CD8-positive, alpha-beta memory T cell (primary cell): ENCODE data around the gene BBS9. TPM values are rescaled to one million over a fixed set of nuclear protein-coding genes. Genes with fewer than 3 reads are reported as not detected.

ENCODE experiments used
- CTCF ChIA-PET: fragments of 350-600 bp; sonication (Branson Sonifier 250); formaldehyde crosslinking; loops from one replicate; lab custom pipeline; 2021; ENCODE audit warnings: antibody characterized with exemption; lab: Charles Lee
- POLR2A ChIA-PET: fragments of 350-600 bp; sonication (Branson Sonifier 250); formaldehyde crosslinking; loops from one replicate; lab custom pipeline; 2021; ENCODE audit warnings: antibody characterized with exemption; lab: Charles Lee
- DNase-seq, 5 donors: peaks; one replicate each; pipeline versions ENCODE4 v3.0.0 to v3.0.0-alpha.2; 2020 to 2022; ENCODE audit warnings: mixed read lengths in 1 of 5
- H3K27ac ChIP-seq: one replicate; pipeline ENCODE4 v1.7.0; 2013; ENCODE audit warnings: low read depth, mild to moderate bottlenecking, low read length, moderate library complexity
- H3K27me3 ChIP-seq: 2 replicates; pipeline ENCODE4 v1.7.0; 2013; ENCODE audit warnings: low read length, mild to moderate bottlenecking; ENCODE audit not compliant: insufficient read depth, poor library complexity, severe bottlenecking
- H3K36me3 ChIP-seq: 2 replicates; pipeline ENCODE4 v1.7.0; 2013; ENCODE audit warnings: mild to moderate bottlenecking, low read length, moderate library complexity; ENCODE audit not compliant: insufficient read depth
- H3K4me1 ChIP-seq: 2 replicates; pipeline ENCODE4 v1.7.0; 2013; ENCODE audit warnings: mild to moderate bottlenecking, low read length, moderate library complexity; ENCODE audit not compliant: insufficient read depth
- H3K4me3 ChIP-seq: 2 replicates; pipeline ENCODE4 v1.7.0; 2013; ENCODE audit warnings: mild to moderate bottlenecking, low read length
- H3K9me3 ChIP-seq: 2 replicates; pipeline ENCODE4 v1.7.0; 2013; ENCODE audit warnings: mild to moderate bottlenecking, low read length
- H3K27ac Mint-ChIP-seq, 8 donors: one replicate each; pipeline ENCODE4 v1.8.0; 2020 to 2021; ENCODE audit warnings: mixed read lengths in 8 of 8, mild to moderate bottlenecking in 6 of 8, inconsistent platforms in 3 of 8, moderate library complexity in 3 of 8
- H3K27me3 Mint-ChIP-seq, 2 donors: one replicate each; pipeline ENCODE4 v1.8.0; 2020 to 2021; ENCODE audit warnings: mixed read lengths in 2 of 2, mild to moderate bottlenecking in 1 of 2, moderate library complexity in 1 of 2
- H3K36me3 Mint-ChIP-seq, 3 donors: one replicate each; pipeline ENCODE4 v1.8.0; 2020 to 2021; ENCODE audit warnings: mixed read lengths in 3 of 3, inconsistent platforms in 1 of 3, mild to moderate bottlenecking in 1 of 3
- H3K4me1 Mint-ChIP-seq, 3 donors: one replicate each; pipeline ENCODE4 v1.8.0; 2020 to 2021; ENCODE audit warnings: mixed read lengths in 3 of 3, inconsistent platforms in 1 of 3, mild to moderate bottlenecking in 1 of 3
- H3K4me3 Mint-ChIP-seq, 7 donors: one replicate each; pipeline ENCODE4 v1.8.0; 2020 to 2021; ENCODE audit warnings: mixed read lengths in 7 of 7, mild to moderate bottlenecking in 6 of 7, moderate library complexity in 4 of 7, inconsistent platforms in 2 of 7
- H3K9me3 Mint-ChIP-seq, 5 donors: one replicate each; pipeline ENCODE4 v1.8.0; 2020 to 2022; ENCODE audit warnings: mixed read lengths in 5 of 5, mild to moderate bottlenecking in 3 of 5, moderate library complexity in 2 of 5, inconsistent platforms in 1 of 5
- polyA plus RNA-seq: library from polyadenylated mRNA; unstranded; fragments of 300-500 nt; fragmentation: Illumina TruSeq; gene quantifications from one replicate; pipeline ENCODE4 v1.2.3, GENCODE V29; 2021
- total RNA-seq, 2 experiments: library from RNA; stranded (reverse); gene quantifications; one replicate each; pipeline ENCODE4 v1.2.3, GENCODE V29; 2021

The BBS9 gene
- total and polyA plus RNA-seq, 3 experiments from 2014 or later = 10.0 to 14.6 (median 11.1) TPM

GRCh38 chr7:33232632-33233145, 103.3 kb downstream of the BBS9 start:
- Mint-ChIP-seq H3K36me3 (peaks cover 0 to 14% (median 4%) of the 10 kb centered on the region in 3 donors), H3K9me3 (peaks cover 0 to 2% (median 0%) of the 10 kb centered on the region in 5 donors), H3K27ac (no peak overlapping the region), H3K4me3 (no peak overlapping the region), H3K4me1 (peaks cover 0 to 2% (median 0%) of the 10 kb centered on the region in 3 donors), H3K27me3 (no peaks in the 10 kb centered on the region)
- no peaks in the 10 kb centered on the region for H3K36me3 ChIP-seq
- ChIA-PET POLR2A (no interaction called here), CTCF (interaction anchor here (1.3 kb wide), 1 partner anchor 662 kb away, joined by 3 read pairs; no protein-coding TSS in a partner anchor)
- DNase-seq = no peak
- no peak overlapping the region for H3K27ac ChIP-seq
- H3K9me3 ChIP-seq = no peaks in the 10 kb centered on the region
- H3K4me1 ChIP-seq = no peaks in the 10 kb centered on the region
- H3K4me3 ChIP-seq = no peak overlapping the region
- no peaks in the 10 kb centered on the region for H3K27me3 ChIP-seq

GRCh38 chr7:33233659-33234058, 104.3 kb downstream of the BBS9 start:
- Histone ChIP-seq H3K4me3 (no peak overlapping the region), H3K27ac (no peak overlapping the region), H3K9me3 (no peaks in the 10 kb centered on the region), H3K27me3 (no peaks in the 10 kb centered on the region), H3K36me3 (no peaks in the 10 kb centered on the region), H3K4me1 (no peaks in the 10 kb centered on the region)
- H3K9me3 Mint-ChIP-seq = peaks cover 0 to 2% (median 0%) of the 10 kb centered on the region in 5 donors
- CTCF ChIA-PET = interaction anchor here (1.3 kb wide), 1 partner anchor 661 kb away, joined by 3 read pairs; no protein-coding TSS in a partner anchor
- no peaks in the 10 kb centered on the region for H3K27me3 Mint-ChIP-seq
- H3K36me3 Mint-ChIP-seq = peaks cover 0 to 10% (median 4%) of the 10 kb centered on the region in 3 donors
- POLR2A ChIA-PET = no interaction called here
- H3K27ac Mint-ChIP-seq = no peak overlapping the region
- no peak for DNase-seq
- H3K4me1 Mint-ChIP-seq = peaks cover 0 to 2% (median 0%) of the 10 kb centered on the region in 3 donors
- H3K4me3 Mint-ChIP-seq = no peak overlapping the region

GRCh38 chr7:33237036-33237435, 107.7 kb downstream of the BBS9 start:
- no peaks in the 10 kb centered on the region for H3K27me3 Mint-ChIP-seq
- H3K4me1 Mint-ChIP-seq = peaks cover 0 to 2% (median 0%) of the 10 kb centered on the region in 3 donors
- DNase-seq = no peak
- CTCF ChIA-PET = no interaction called here
- no peaks in the 10 kb centered on the region for H3K9me3 Mint-ChIP-seq
- H3K4me3 Mint-ChIP-seq = no peak overlapping the region
- H3K4me1 ChIP-seq = no peaks in the 10 kb centered on the region
- peaks cover 0 to 2% (median 0%) of the 10 kb centered on the region in 3 donors for H3K36me3 Mint-ChIP-seq
- H3K27ac Mint-ChIP-seq = no peak overlapping the region
- POLR2A ChIA-PET = no interaction called here
- H3K27ac ChIP-seq = no peak overlapping the region
- H3K36me3 ChIP-seq = no peaks in the 10 kb centered on the region
- H3K4me3 ChIP-seq = no peak overlapping the region
- H3K27me3 ChIP-seq = no peaks in the 10 kb centered on the region
- no peaks in the 10 kb centered on the region for H3K9me3 ChIP-seq

- Histone ChIP-seq H3K36me3 (no peaks in the 10 kb centered on the region), H3K4me1 (no peaks in the 10 kb centered on the region), H3K27me3 (no peaks in the 10 kb centered on the region), H3K27ac (no peak overlapping the region), H3K4me3 (no peak overlapping the region), H3K9me3 (no peaks in the 10 kb centered on the region)
- Mint-ChIP-seq H3K36me3 (peaks cover 0 to 2% (median 1%) of the 10 kb centered on the region in 3 donors), H3K4me1 (no peaks in the 10 kb centered on the region), H3K9me3 (no peaks in the 10 kb centered on the region), H3K27me3 (no peaks in the 10 kb centered on the region), H3K27ac (peak overlapping the region in 2 of 8 donors; percentile 11 to 37), H3K4me3 (no peak overlapping the region)
- ChIA-PET CTCF (interaction anchor here (1.0 kb wide), 1 partner anchor 689 kb away, joined by 4 read pairs; no protein-coding TSS in a partner anchor), POLR2A (no interaction called here)
- no peak for DNase-seq
Measured at GRCh38 chr7:33243319-33243881, 114.0 kb downstream of the BBS9 start.

- Histone ChIP-seq H3K36me3 (no peaks in the 10 kb centered on the region), H3K9me3 (no peaks in the 10 kb centered on the region), H3K4me1 (no peaks in the 10 kb centered on the region), H3K27ac (no peak overlapping the region), H3K27me3 (no peaks in the 10 kb centered on the region), H3K4me3 (no peak overlapping the region)
- Mint-ChIP-seq H3K4me3 (no peak overlapping the region), H3K36me3 (peaks cover 8 to 22% (median 18%) of the 10 kb centered on the region in 3 donors), H3K27ac (peak overlapping the region in 1 of 8 donors; percentile 42), H3K4me1 (no peaks in the 10 kb centered on the region), H3K27me3 (no peaks in the 10 kb centered on the region), H3K9me3 (peaks cover 0 to 3% (median 2%) of the 10 kb centered on the region in 5 donors)
- ChIA-PET CTCF (no interaction called here), POLR2A (no interaction called here)
- DNase-seq = no peak
Measured at GRCh38 chr7:33248671-33249070, 119.3 kb downstream of the BBS9 start.

- no peak for DNase-seq
- Mint-ChIP-seq H3K27me3 (no peaks in the 10 kb centered on the region), H3K4me1 (no peaks in the 10 kb centered on the region), H3K4me3 (no peak overlapping the region), H3K36me3 (peaks cover 8 to 22% (median 18%) of the 10 kb centered on the region in 3 donors), H3K27ac (no peak overlapping the region), H3K9me3 (peaks cover 0 to 3% (median 2%) of the 10 kb centered on the region in 5 donors)
- Histone ChIP-seq H3K4me1 (no peaks in the 10 kb centered on the region), H3K36me3 (no peaks in the 10 kb centered on the region), H3K27me3 (no peaks in the 10 kb centered on the region), H3K4me3 (no peak overlapping the region), H3K27ac (no peak overlapping the region), H3K9me3 (no peaks in the 10 kb centered on the region)
- POLR2A ChIA-PET = no interaction called here
- CTCF ChIA-PET = no interaction called here
Measured at GRCh38 chr7:33250421-33250871, 121.1 kb downstream of the BBS9 start.

GRCh38 chr7:33251301-33251700, 121.9 kb downstream of the BBS9 start:
- CTCF ChIA-PET = interaction anchor here (0.9 kb wide), 1 partner anchor 10 kb away, joined by 4 read pairs; no protein-coding TSS in a partner anchor
- Mint-ChIP-seq H3K9me3 (peaks cover 0 to 3% (median 2%) of the 10 kb centered on the region in 5 donors), H3K27me3 (no peaks in the 10 kb centered on the region), H3K4me1 (no peaks in the 10 kb centered on the region), H3K36me3 (peaks cover 7 to 22% (median 18%) of the 10 kb centered on the region in 3 donors), H3K27ac (peak overlapping the region in 1 of 8 donors; percentile 82), H3K4me3 (no peak overlapping the region)
- no peaks in the 10 kb centered on the region for H3K27me3 ChIP-seq
- H3K4me3 ChIP-seq = no peak overlapping the region
- H3K36me3 ChIP-seq = no peaks in the 10 kb centered on the region
- no peak for DNase-seq
- H3K4me1 ChIP-seq = no peaks in the 10 kb centered on the region
- H3K9me3 ChIP-seq = no peaks in the 10 kb centered on the region
- POLR2A ChIA-PET = interaction anchor here (0.7 kb wide), 1 partner anchor 15 kb away, joined by 3 read pairs; no protein-coding TSS in a partner anchor
- H3K27ac ChIP-seq = no peak overlapping the region

- Mint-ChIP-seq H3K4me1 (peaks cover 10 to 16% (median 15%) of the 10 kb centered on the region in 3 donors), H3K27ac (no peak overlapping the region), H3K36me3 (peaks cover 0 to 11% (median 1%) of the 10 kb centered on the region in 3 donors), H3K27me3 (no peaks in the 10 kb centered on the region), H3K9me3 (no peaks in the 10 kb centered on the region), H3K4me3 (no peak overlapping the region)
- DNase-seq = no peak
- H3K4me1 ChIP-seq = no peaks in the 10 kb centered on the region
- CTCF ChIA-PET = no interaction called here
- H3K4me3 ChIP-seq = no peak overlapping the region
- POLR2A ChIA-PET = no interaction called here
- H3K27ac ChIP-seq = no peak overlapping the region
- no peaks in the 10 kb centered on the region for H3K36me3 ChIP-seq
- H3K9me3 ChIP-seq = no peaks in the 10 kb centered on the region
- H3K27me3 ChIP-seq = no peaks in the 10 kb centered on the region
Measured at GRCh38 chr7:33258491-33258951, 129.2 kb downstream of the BBS9 start.
